ENCODE data around the gene GTPBP1.

Gene GTPBP1

DNA sequence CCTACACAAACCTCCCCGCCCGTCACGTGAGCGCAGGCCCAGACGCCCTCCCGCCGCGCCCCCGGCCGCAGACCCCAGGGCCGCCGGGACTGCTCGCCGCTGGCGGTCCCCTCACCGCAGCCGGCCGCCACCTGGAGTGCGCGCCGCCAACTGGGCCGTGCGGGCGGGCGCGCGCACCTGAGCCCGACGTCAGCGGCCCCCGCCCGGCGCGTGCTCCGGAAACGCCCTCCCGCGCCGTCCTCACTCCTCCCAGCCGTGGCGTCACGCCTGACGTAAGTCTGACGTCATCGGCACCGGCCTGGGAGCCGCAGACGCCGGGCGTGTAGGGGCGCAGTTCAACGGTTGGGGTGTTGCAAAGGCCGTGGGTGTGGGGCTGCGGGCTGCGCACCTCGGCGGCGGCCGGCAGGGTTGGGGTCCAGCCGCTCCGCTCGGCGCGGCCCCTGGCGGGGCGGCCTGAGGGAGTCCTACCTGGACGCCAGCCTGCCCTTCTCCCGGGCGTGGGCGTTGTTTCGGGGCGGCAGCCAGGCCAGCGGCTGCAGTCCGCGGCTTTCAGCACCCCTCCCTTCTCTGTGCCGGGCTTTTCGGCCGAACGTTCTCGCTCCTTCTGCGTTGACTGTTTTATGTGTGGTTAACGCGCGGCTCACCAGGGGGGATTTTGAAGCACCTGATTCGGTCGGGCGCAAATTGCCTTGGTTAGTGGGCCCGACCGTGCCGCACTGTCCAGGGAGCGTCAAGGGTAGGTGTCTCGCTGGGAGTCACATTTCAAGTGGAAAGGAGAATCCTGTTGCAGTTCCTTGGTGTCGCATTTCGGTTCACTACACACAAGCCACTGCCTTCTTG, 4.7 kb upstream of the GTPBP1 start, which contains the start of gene JOSD1:
JOSD1 (minus strand) TSS at position 155 of the 840 bp plus-strand sequence. CDS start 956 bp downstream, outside the sequence.
- peak; percentile 82 to 86 for DNase-seq (ENCODE audit: low read depth in 2 of 2)

DNA sequence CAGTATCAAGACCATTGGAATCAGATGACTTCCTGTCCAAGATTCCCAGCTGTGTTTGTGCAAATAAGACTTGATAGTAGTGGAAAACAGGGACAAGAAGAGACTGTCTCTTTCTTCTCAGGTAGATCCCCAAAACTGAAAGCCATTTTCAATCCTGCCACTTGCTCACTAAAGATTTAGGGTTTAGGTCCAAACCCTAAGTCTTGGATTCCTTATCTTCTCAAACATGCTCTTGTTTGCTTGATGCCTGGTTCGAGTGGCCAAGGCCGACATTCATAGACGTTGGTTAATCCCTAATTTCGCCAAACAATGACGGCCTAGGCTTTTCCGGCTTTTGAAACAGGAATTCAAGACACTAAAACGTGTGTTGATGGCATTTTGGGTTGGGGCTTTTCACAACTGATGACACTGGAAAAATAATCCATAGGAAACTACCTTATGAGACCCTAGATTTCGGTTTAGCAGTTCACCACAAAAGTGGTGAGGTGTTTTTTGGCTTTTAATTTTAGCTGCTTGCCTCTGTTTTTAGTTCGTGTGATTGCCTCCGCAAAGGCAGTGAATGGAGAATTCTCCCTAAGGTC, 1.0 kb upstream of the GTPBP1 start:
- DNase-seq (ENCODE audit: low read depth in 2 of 2) = no peak

DNA sequence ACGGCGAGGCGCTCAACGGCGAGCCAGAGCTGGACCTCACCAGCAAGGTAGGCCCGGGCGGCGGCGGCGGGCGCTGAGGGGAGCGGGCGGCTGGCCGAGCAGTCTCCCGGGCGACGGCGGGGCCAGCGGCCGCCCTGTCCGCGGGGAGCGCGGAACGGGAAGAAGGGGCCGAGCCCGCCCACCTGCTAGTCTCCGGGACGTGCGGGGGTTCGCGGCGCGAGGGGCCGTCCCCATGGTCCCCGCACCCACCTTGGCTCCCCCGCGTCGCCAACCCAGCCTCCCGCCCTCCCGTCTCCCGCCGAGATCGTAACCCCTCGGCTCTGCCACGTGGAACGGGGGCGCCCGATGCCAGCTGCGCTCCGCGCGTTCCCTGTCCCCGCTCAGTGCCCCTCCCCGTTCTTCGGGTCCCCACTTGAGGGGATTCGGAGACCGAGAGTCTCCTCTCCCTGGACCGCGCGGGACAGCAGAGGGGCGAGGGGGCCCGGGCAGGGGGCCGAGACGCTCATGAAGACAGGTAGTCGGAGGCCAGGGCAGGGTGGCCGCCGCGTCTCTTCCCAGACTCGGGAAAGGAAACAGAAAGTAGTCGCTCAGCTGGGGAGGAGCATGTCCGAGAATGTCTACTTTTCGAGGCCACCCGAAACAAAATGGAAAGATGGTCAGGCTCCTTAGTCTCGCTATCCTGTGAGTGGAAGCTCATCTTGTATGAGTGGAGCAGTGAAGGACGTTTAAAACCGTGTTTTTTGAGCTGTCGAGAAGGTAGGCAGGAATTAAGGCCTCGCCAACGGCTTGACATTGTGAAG, 557 bp downstream of the GTPBP1 start:
- DNase-seq (ENCODE audit: low read depth in 2 of 2) = no peak

DNA sequence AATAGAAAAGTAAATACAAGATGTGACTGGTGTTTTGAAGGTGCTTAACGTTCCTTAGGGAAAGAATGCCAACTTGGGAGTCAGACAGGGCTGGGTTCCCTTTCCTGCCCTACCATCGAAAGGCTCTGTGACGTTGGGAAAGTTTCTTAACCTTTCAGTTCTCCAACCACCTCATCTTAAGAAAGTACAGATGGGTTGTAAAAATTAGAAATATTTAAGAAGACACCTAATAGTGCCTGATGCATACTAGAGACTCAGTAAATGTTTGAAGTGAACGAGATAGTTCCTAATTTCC, 1.1 kb downstream of the GTPBP1 start:
- no peak for DNase-seq (ENCODE audit: low read depth in 2 of 2)

DNA sequence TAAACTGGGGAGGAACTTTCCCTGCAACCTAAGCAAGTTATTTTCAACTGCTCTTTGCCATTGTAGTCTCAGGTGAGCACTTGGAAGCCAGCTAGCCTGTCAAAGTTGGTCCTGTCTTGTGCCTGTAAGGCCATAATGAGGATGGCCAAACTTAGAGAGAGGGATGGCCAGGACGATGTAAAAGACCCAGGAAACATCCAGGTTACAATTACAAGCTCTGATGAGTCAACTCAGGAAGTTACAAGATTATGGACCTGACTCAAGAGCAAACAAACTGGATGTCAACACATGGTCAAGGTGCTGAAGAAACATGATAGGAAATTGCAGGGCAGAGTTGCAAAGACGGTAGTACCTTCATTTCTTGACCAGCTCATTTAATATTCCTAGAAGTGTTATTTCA, 1.6 kb downstream of the GTPBP1 start:
- no peak for DNase-seq (ENCODE audit: low read depth in 2 of 2)

DNA sequence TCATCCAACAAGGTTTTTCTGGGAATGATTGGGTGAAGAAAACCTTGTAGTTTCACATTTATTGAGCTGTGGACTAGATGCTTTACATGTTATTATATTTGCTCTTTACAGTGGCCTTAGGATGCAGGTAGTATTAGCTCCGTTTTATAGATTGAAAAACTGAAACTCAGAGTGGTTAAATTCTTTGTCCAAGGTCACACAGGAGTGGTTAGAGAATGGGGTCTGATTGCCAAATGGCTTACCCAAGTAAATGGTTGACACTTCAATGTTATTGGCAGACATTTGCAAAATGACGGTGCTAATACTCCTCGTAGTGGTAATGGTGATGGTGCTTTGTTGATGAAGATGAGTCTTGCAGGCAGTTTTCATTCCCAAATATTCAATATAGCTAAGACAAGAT, 2.2 kb downstream of the GTPBP1 start:
- DNase-seq (ENCODE audit: low read depth in 2 of 2) = no peak

DNA sequence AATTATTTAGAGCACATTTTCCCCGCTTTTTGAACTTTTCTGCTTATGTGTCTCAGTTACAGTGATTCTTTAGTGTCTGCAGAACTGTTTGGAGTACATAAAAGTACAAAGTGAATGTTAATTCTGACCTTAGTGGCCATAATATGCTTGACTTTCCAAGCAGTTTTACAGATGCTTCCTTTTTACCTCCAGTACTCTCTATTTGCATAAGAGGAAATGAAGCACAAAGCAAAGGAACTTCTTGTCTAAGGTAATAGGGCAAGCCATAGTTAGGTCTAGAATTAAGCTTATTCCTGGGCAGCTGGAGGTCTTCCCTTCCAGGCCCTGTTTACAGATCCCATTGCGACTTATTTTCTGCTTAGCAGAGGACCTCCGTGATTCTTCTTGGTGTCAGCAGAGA, 3.6 kb downstream of the GTPBP1 start:
- DNase-seq (ENCODE audit: low read depth in 2 of 2) = no peak

DNA sequence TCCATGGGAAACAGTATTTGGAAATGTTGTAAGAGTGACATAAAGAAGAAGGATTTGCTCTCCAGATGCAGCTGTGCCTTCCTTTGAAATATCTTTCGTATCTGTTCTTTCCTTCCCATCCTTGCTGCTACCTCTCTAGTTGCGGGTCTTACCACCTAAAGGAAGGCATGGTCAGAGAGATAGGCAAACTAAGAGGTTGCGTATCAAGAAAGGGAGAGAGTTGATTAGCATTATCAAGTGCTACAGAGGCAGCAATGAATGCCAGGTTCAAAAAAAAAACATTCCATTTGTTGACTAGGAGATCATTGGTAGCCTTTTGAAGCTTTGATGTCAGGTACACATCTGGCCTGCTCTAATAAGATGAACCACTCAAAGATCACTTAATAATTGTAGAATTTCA, 4.6 kb downstream of the GTPBP1 start:
- no peak for DNase-seq (ENCODE audit: low read depth in 2 of 2)

DNA sequence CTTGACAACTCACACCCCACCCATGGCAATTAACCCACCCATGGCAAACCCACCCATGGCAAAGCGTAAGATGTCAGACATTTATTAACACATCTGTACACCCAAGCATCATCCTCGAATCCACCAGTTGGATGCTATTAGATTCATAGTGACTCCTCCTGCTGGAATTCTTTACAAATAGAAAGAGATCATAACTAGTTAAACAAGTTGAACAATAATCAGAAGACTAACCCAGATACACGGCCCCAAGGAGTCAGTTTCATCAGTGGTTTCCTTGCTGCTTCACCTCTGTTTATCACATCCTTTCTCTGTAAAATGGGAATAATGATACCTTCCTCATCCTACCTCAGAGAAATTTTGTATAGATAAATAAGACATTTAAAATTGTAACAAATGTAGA, 5.1 kb downstream of the GTPBP1 start:
- no peak for DNase-seq (ENCODE audit: low read depth in 2 of 2)

DNA sequence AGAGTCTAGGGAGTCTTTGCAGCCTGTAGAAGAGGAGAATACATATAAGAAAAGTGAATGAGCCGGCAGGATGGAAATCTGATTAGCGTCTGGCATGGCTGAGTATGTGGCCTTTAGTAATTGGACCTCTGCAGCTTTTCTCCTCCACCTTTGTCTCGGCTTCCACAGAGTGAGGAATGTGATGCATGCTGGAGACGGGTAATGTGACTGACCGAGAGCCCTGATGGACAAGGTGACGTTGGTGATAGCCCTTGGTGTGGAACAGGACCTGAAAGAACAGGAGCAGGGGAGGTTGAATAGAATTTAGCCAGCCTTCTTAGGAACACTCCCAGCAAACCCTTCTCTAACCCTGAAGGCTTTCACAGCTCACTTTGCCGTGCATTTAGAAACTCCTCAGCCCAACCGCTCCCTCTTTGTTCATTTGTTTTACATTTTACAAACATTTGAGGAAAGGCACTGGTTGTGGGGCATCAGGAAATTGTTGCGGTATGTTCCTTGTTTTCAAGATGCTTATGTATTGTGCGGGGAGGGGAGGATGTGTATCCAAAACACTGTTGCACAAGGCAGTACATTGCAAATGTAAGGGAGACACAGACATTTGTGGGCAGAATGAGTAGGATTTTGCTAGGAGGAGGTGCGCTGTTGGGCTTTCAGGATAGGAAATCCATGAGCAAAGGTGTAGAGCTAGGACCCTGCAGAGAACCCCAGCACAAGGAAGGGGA, 6.9 kb downstream of the GTPBP1 start:
- DNase-seq (ENCODE audit: low read depth in 2 of 2) = no peak

DNA sequence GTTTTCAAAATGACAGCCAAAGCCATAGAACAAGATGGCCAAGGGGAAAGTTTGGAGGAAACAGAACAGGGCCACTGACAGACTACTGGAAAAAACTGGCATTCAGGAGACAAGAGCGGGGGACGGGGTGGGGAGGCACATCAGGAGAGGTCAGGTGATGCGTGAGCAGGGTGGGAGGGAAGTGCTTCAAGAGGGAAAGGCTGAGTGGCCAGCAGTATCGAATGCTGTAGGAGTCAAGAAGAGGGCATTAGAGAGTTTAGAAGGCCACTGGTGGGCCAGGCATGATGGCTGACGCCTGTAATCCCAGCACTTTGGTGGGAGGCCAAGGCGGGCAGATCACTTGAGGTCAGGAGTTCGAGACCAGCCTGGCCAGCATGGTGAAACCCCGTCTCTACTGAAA, 8.2 kb downstream of the GTPBP1 start:
- no peak for DNase-seq (ENCODE audit: low read depth in 2 of 2)

DNA sequence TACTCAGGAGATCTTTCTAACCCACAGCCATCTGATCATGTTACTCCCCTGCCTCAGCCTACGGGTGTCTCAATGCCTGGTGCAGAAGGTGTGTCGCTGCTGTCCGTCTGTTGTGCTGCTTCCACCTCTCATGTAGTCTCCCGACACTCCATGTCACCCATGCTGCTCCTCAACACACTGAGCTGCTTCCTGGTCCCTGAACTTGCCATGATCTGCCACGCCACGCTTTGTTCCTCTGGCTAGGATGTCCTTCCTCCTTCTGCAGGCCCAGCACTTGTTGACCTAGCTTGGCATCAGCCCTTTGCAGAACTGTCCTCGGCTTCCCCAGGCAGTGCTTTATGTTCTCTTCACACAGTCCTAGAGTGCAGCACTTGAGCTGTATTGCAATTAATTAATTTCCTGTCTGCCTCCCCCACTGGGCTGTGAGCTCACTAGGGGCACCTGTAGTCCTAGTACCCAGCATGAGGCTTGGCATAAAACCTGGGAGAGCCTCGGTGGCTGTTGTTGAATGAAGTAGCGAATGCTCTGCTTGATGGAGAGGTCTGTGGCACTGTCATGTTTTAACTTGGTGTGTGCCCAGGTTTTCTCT, 9.5 kb downstream of the GTPBP1 start:
- no peak for DNase-seq (ENCODE audit: low read depth in 2 of 2)

DNA sequence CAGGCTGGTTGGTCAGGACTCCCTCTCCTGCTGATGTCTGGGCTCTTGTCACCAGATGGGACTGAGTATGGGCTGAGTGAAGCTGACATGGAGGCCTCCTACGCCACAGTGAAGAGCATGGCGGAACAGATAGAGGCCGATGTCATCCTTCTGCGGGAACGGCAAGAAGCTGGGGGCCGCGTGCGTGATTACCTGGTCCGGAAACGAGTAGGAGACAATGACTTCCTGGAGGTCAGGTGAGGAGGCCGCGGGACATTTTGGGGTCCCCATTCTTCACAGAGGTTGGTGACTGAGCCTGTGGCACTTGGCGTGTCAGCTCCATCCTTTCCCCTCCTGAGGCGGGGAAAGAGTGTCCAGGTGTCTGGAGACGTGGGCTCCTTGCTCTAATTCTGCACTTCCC, 10.1 kb downstream of the GTPBP1 start:
- DNase-seq (ENCODE audit: low read depth in 2 of 2) = no peak

DNA sequence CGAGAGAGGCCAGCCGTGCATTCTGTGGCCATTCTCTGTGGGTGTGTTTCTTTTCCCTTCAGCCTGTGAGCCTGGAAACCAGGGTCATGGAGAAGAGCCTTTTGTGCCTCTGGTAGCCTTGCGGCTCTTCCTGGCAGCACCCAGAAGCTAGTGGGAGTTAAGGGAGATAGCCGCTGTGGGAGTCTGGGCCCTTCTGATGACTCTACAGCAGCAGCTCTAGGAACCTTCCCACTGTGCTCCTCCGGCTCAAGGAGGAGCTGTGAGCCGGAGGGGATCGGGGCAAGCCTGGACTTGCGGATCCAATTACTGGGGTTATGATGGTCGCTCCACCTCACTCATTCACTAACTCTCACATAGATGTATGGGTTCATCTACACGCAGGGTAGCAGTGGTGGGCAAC, 10.5 kb downstream of the GTPBP1 start:
- no peak for DNase-seq (ENCODE audit: low read depth in 2 of 2)

DNA sequence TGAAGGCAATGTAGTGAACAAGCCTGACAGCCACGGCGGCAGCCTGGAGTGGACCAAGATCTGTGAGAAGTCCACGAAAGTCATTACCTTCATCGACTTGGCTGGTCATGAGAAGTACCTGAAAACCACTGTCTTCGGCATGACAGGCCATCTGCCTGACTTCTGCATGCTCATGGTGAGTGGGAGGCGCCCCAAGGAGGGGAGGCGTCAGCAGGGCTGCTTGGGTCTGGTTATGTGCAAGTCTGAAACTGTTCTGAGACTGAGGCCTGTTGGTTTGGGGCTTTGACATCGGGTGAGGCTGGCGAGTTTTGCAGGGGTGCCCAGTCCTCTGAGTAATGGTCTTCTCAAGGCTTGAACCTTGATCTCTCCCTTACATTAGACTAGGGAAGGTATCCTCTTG, 11.1 kb downstream of the GTPBP1 start:
- DNase-seq (ENCODE audit: low read depth in 2 of 2) = no peak

DNA sequence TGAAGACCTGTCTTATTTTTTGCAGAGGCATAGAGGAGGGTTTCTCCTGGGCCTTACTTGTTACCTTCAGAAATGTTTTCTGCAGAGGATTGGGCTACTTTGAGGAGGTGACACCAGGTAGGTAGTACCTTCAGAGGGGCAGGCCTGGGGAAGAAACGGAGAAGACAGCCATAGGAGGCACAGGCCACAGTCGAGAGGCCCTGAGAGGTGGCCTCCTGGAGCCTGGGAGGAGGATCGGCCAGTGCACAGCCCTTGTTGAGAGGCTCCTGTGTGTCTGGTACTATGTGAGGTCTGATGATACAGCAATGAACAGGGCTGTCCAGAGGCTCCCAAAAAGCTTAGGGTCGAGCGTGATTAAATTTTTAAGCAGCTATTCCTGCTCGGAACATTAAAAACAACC, 11.5 kb downstream of the GTPBP1 start:
- no peak for DNase-seq (ENCODE audit: low read depth in 2 of 2)

DNA sequence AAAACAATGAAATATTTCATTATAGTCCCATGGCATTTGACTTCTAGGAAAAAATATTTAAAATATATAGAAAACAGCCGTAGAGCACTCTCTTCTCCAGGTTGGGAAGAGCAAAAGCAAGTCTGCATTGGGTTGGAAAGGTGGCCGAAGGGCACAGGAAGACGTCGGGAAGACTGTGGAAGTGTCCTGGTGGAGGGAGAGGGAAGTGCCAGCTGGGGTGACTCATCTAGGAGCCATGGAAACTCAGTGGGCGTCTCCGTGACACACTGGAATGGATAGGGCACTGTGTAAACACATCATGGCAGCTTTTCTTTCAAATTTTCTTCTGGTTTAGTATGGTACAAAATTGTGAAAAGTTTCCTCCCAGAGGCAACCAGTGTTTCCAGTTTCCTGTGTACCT, 12.7 kb downstream of the GTPBP1 start:
- no peak for DNase-seq (ENCODE audit: low read depth in 2 of 2)

DNA sequence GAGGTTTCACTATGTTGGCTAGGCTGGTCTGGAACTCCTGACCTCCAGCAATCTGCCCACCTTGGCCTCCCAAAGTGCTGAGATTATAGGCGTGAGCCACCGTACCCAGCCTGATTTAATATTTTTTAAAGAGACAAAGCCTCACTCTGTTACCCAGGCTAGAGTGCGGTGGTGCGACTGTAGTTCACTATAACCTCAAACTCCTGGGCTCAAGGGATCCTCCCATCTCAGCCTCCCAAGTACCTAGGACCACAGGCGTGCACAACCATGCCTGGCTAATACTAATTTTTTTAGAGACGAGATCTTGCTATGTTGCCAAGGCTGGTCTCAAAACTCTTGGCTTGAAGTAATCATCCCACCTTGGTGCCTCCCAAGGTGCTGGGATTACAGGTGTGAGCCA, 13.5 kb downstream of the GTPBP1 start:
- no peak for DNase-seq (ENCODE audit: low read depth in 2 of 2)

DNA sequence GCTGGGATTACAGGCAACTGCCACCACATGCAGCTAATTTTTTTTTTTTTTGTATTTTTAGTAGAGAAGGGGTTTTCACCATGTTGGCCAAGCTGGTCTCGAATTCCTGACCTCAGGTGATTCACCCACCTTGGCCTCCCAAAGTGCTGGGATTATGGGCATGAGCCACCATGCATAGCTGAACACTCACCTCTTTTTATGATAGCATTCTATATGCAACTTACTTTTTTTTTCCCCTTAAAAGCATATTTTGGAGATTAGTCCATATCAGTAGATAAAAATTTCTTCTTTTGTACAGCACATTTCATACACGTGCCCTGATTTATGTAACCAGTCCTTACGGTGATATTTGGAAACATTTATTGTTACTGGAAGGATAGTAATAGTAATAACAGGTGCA, 14.6 kb downstream of the GTPBP1 start:
- no peak for DNase-seq (ENCODE audit: low read depth in 2 of 2)

DNA sequence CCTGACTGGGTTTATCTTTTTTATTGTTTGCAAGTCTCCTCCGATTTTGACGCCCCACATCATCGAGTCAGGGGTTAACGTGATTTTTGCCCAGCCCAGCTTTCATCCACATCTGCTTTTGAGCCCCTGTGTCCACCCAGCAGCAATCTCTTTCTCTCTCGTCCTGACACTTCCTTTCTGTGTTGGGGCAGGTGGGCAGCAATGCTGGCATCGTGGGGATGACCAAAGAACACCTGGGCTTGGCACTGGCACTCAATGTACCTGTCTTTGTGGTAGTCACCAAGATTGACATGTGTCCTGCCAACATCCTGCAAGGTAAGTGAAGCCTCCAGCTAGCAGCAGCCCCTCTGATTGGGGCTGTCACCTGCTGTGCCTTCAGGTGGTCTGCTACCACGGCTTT, 15.8 kb downstream of the GTPBP1 start:
- DNase-seq (ENCODE audit: low read depth in 2 of 2) = no peak

DNA sequence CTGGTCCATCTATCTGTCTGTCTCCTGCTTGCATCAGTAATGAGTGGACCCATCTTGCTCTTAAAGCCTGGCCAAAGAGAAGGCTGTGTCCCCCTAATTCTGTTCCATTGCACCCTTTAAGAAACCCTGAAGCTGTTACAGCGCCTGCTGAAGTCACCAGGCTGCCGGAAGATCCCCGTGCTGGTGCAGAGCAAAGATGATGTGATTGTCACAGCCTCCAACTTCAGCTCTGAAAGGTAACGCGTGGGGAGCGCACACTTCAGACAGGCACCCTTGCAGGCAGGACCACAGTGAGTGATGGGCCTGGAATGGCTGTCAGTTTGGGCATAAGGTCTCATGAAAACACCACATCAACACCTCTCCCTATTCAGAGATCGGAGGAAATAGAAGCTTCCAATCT, 18.4 kb downstream of the GTPBP1 start:
- no peak for DNase-seq (ENCODE audit: low read depth in 2 of 2)

All from fibroblast of skin of left quadriceps (primary cell).